NCI-H1417 treated with DMSO at 0.1 percent for 48 hours (cell line): ENCODE results near the gene PGAM5.
"Not testable (repeated sequence)": the region's sequence is repeated elsewhere in the genome, so short reads cannot be mapped to it uniquely, and the experiment has no call there.

Source experiments
- DNase-seq: peaks from one replicate; lab custom pipeline; 2025; lab: John Stamatoyannopoulos, UW

Gene PGAM5

DNA sequence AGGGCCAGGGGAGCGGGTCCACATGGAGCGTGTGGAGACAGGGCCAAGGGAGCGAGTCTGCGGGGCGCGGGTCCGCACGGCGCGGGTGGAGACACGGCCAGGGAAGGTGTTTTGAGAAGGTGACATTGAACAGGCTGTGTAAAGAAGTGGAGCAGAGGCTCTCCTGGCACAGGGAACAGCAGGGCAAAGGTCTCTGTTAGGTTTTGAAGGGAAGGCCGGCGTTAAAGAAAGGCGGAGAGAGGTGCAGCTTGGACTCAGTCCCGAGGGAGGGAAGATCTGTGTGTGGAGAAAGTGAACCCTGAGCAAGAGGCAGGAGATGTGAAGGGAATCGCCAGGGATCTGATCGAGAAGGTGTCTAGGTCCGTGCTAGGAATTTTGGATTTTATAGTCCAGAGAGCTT, 21.4 kb upstream of the PGAM5 start:
- DNase-seq = no peak

DNA sequence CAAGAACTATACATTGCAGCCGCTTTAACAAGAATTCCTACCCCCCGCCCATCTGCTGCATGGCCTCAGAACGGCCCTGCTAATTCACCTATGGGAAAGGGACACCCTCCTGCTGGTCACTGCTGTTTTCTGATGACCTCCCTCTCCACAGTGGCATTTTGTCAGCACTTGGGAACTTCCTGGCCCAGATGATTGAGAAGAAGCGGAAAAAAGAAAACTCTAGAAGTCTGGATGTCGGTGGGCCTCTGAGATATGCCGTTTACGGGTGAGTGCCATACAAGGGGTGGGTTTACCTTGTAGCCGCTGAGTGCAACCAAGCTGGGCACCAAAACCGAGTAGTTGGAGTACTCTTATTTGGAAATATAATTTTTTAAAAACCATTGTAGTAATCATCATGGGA, 20.5 kb upstream of the PGAM5 start:
- no peak for DNase-seq

DNA sequence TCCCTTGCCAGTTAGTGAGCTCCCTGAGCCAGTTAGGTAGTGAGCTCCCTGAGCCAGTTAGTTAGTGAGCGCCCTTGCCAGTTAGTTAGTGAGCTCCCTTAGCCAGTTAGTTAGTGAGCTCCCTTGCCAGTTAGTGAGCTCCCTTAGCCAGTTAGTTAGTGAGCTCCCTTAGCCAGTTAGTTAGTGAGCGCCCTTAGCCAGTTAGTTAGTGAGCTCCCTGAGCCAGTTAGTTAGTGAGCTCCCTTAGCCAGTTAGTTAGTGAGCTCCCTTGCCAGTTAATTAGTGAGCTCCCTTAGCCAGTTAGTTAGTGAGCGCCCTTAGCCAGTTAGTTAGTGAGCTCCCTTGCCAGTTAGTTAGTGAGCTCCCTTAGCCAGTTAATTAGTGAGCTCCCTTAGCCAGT, 18.6 kb upstream of the PGAM5 start:
- DNase-seq = not testable (repeated sequence)

DNA sequence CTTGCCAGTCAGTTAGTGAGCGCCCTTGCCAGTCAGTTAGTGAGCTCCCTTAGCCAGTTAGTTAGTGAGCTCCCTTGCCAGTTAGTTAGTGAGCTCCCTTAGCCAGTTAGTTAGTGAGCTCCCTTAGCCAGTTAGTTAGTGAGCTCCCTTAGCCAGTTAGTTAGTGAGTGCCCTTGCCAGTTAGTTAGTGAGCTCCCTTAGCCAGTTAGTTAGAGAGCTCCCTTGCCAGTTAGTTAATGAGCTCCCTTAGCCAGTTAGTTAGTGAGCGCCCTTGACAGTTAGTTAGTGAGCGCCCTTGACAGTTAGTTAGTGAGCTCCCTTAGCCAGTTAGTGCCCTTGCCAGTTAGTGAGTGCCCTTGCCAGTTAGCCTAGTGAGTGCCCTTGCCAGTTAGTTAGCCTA, 15.8 kb upstream of the PGAM5 start:
- DNase-seq = not testable (repeated sequence)

DNA sequence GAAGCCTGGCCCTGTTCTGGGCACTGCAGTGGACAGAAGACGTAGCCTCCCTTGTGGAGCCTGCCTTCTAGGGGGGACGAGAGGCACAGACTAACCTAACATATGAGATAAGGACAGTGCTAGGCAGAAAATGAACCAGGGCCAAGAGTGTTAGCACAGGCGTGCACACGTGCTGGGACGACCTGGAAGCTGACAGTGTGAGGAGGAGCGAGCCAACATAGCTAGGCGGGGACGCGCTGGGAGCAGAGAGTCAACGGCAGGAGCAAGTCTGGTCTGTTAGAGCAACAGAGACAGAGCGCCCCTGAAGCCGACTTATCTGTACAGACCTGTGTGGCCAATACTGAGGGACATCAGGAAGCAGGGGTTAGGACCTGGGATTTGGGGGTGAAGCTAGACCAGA, 15.2 kb upstream of the PGAM5 start:
- no peak for DNase-seq

DNA sequence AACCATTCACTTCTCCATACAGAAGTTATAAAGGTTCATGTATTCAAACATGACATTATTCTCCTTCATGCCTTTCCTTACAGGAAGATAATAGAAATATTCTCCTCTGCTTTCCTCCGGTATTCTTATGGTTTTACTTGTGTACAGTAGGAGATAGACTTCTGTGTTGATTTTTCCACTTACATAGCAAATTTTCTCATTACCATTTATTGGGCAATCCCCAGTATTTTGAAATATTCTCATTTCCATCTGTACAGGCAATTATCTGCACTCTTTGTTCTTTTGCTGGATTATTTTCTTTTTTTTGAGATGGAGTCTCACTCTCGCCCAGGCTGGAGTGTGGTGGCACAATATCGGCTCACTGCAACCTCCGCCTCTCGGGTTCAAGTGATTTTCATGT, 12.3 kb upstream of the PGAM5 start:
- no peak for DNase-seq

DNA sequence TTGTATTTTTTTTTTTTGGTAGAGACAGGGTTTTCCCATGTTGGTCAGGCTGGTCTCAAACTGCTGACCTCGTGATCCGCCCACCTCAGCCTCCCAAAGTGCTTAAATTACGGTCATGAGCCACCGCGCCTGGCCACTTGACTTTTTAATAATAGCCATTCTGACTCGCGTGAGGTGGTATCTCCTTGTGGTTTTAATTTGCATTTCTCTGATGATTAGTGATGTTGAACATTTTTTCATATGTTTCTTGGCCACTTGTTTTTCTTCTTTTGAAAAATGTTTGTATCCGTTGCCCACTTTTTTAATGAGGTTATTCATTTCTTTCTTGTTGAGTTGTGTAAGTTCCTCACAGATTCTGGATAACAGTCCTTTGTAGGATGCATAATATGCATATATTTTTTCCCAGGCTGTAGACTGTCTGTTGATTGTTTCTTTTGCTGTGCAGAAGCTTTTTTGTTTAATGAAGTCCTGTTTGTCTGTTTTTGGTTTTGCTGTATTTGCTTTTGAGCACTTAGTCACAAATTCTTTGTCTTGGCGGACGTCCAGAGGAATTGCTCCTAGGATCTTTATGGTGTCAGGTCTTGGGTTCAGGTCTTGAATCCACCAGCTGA, 10.3 kb upstream of the PGAM5 start:
- no peak for DNase-seq

DNA sequence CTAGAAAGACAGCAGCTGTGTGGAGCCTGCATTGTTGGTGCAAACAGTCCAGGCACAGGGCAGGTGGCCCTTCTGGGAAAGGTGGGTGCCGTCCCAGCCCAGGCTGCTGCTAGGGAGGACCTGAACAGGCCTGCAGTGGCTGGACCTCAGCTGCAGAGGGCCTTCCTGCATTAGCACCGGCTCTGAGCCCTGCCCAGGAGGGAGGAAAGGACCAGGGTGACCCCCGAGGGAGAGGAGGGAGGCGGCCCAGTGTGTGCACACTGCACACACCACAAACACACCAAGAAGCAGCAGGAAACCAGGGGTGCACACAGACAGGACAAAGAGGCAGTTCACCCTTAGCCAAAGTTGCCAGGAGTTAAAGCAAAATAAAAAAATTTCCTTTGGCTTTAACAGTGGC, 8.0 kb upstream of the PGAM5 start:
- no peak for DNase-seq

DNA sequence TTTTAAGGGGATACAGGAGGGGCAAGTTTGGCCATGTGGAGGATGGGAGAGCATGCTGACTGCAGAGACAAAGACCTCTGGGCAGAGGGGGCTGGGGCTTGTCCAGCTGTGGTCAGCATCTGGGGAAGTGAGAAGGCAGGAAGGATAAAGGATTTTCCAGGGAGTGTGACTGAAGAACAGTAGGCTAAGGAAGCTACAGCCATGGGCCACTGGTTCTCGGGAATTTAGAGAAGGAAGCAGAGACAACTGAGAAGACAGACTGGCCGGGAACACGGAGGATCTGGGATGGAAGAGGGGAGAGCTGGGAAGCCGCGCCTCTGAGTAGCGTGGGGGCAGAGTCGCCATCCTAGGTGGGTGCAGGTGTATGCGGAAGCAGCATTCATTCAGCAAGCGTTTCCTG, 7.0 kb upstream of the PGAM5 start:
- DNase-seq = no peak

DNA sequence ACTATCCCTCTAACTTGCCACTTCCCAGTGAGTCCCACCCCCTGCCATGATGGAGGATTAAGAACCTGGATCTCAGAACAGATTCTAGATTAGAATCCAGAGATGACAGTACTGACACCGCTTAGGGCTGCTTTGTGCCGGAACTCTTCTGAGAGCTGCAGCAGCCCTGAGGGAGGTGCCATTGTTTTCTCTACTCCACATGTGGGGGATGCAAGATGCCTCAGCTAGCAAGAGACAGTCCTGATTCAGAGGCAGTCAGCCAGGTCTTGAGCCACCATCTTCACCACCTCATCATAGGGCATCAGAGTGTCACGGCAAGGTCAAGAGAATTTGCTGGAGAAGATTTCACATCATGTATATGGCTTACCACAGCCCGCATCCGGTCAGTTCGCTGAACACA, 3.4 kb upstream of the PGAM5 start:
- no peak for DNase-seq

DNA sequence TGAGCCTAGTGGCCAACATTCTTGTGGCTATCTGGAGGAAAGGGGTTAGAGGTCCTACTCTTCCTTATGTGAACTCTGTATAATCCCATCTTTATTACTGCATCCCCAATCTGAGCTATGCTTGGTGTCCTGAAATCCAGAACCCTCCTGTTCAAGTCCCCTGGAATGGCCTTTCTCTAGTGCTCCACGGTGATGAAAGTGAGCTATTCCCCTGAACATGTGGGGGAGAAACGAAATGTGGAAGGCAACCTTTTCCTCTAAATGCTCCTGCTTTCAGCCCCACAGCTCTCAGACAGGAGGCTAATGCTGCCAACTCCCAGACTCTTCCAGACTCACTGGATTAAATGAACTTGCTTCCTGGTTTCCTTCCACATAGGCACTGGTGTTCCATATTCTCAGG, 2.5 kb upstream of the PGAM5 start:
- no peak for DNase-seq

DNA sequence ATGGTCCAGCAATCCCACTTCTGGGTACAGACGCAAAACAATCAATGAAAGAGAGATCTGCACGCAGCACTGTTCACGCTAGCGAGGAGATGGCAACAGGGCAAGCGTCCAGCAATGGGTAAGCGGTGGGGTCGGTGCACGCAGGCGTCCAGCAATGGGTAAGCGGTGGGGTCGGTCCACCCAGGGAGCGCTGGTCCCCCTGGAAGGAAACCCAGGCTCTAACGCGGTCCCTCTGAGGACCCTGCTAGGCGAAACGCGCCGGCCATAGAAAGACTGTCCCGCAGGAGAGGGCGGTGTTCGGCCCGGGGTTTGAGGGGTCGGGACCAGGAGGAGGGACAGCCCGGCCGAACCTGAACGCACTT, 618 bp upstream of the PGAM5 start:
- no peak for DNase-seq

DNA sequence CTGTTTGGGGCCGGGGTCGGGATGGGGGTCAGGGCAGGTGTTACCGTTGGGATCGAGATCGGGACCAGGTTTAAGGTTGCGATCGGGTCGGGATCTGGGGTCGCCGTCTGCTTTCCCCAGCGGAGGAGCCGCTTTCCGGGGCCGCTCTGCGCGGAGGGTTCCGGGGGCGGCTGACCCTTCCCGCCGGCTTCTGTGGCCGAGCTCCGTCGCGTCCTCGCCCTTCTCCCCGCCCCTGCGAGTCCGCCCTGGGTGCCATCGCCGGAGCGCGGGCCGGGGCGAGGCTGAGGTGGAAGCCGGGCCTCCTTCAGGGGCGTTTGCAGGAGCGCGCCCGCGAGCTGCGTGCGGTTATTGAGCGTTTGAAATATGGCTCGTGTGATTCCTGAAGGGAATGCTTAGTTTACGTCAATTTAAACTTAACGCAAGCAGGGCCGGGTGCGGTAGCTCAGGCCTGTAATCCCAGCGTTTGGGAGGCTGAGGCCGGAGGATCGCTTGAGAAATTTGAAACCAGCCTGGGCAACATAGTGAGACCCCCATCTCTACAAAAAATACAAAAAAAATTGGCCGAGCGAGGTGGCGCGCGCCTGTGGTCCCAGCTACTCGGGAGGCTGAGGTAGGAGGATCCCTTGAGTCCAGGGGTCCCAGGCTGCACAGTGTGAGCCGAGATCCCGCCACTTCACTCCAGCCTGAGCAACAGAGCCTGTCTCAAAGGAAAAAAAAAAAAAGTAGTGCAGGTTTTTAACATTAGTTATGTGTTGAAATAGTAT, 620 bp downstream of the PGAM5 start:
- no peak for DNase-seq

DNA sequence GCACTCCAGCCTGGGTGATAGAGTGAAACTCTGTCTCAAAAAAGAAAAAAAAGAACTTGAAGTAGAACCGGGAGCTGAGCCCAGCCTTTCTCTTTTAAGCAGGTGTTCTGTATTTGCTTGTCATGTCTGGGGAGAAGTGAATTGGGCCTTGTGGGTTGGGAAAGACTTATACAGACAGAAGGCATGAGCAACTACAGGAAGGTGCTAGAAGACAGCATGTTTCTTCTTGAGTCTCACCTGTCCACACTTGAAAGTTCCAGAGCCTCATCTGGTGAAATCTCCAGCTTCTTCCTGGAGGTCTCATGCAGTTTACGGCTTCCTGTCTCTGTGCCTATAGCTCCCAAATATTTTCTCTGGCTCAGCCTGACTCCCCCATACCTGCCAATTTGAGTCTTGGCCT, 2.5 kb downstream of the PGAM5 start:
- no peak for DNase-seq

DNA sequence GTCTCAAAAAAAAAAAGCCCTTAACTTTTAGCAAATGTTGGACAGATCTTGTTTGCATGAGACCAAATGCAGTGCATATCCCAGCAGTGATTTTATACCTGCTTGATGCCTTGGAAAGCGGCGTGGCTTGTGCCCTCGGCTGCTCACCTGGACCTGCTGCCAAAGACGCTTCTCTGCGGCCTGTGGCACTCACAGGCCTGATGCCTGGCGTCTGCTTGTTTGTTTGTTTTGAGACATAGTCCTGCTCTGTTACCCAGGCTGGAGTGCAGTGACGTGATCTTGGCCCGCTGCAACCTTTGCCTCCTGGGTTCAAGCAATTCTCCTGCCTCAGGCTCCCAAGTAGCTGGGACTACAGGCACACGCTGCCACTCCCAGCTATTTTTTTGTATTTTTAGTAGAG, 5.2 kb downstream of the PGAM5 start:
- no peak for DNase-seq

DNA sequence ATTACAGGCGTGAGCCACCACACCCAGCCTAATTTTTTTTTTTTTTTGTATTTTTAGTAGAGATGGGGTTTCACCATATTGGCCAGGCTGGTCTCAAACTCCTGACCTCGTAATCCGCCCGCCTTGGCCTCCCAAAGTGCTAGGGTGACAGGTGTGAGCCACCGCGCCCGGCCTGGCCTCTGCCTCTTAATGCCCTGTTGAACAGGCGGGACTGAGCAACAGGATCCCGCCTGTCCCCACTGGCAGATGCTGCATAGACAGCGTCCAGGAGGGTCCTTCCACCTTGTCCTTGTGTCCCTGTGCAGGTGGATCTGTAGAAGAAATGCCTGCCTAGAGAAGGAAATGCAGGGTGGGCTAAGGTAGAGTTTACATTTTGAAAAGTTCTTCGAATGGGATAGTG, 5.7 kb downstream of the PGAM5 start:
- DNase-seq = no peak

DNA sequence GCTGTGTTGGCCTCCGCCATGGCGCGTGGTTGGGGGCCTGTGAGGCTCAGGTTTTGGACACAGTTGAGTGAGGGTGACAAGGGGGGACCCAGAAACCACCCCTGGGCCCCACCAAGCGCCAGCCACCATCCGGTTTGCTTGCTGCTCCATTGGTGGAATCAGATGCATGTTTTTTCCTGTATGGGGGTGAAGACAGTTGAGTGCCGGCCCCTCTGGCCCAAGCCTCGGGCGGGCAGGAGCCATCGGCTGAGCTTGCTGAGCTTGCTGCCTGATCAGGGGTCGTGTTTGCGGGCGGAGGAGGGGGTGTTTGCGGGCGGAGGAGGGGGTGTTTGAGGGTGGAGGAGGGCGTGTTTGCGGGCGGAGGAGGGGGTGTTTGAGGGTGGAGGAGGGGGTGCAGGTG, 6.4 kb downstream of the PGAM5 start:
- DNase-seq = no peak

DNA sequence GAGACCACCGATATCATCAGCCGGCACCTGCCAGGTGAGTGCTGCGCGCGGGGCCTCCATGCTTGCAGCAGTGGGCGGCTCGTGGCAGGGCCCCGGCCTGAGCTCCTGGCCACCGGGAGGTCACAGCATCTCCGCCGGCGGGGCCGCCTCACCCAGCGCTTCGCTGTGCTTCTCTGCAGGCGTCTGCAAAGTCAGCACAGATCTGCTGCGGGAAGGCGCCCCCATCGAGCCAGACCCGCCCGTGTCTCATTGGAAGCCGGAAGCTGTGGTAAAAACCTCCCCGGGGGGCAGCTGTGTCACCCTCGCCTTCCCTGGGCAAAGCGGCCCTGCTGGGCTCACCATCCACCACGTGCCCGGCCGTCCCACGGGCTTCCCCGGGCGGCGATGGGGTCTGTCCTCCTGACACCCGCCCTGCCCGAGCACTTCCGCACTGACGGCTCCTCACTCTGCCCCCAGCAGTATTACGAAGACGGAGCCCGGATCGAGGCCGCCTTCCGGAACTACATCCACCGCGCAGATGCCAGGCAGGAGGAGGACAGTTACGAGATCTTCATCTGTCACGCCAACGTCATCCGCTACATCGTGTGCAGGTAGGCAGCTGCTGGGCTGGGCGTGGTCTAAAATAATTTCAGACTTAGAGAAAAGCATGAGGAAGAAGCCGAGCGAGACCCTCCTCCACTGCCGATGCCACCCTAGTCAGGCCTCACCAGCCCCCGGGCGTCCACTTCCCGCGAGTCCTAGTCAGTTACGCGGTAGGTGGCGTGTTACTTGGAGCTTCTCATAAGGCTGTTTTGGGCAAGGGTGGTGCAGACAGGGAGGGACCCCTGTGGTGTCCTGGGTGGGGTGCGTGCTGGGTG, 7.1 kb downstream of the PGAM5 start:
- DNase-seq = no peak

DNA sequence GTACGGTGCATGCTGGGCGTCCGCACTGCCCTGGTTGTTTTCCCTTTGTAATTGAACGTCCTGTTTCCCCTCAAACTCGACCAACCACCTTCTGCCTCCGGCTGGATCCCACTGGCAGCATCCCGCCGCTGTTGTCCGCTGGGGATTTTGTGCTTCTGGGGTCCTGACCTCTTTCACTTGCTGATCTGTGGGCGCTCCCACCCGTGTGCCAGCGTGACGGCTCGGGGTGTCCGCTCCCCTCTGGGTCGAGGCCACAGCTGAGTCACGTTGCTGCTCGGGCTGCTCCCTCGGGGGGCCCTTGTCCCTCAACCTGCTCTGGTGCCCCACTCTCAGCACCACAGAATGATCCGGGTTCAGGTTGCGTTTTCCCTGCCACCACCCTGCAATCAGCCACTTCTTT, 8.0 kb downstream of the PGAM5 start:
- DNase-seq = no peak

DNA sequence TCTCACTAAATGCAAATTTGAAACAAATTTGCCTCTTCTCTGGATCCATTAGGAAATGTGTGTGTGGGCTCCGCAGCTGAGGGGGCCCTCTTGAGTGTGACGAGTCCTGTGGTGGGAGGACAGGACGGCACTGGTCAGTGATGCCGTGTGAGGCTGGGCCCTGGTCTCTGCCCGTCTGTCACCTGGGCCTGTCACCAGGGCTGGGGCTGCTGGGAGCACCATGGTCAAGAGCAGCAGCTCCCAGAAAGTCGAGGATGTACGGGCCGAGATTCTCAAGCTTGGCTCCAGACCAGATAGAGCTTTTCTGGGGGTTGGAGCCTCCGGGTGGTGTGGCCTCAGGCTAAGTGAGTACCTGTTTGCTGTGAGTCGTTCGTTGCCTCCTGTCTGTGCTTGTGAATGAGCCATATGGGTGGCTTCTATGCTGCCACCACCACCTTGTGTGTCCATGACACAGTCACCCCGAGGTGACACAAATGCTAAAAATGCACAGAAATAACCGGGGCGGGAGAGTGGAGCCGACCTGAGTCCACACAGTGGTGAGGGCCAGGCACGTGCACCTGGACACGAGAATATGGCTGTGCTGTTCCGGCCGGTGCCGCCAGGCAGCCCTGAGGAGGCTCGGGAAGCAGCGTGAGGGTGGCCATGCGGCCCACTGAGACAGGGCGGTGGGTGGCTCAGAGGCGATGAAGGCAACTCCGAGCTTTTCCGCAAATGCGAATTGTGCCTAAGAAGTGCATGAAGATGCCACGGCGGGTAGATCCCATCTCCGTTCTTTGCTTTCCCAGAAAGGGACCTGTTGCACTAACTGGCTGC, 8.7 kb downstream of the PGAM5 start:
- DNase-seq = no peak

DNA sequence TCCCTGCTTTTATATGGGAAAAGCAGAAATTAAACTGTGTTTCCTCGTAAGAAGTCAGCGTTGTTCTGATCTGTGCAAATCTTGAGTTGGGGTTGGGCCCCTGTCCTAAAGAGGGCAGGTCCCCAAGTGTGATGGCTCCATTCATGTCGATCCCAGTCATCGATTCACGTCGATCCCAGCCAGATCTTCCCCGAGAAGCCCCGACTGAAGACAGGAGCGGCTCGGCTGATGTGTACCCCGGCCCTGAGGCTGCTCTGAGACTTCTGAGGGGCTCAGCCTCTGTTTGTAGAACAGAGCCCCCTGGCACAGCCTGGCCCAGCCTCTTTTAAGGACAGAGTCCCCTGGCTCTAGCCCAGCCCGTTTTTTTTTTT, 9.3 kb downstream of the PGAM5 start:
- no peak for DNase-seq

DNA sequence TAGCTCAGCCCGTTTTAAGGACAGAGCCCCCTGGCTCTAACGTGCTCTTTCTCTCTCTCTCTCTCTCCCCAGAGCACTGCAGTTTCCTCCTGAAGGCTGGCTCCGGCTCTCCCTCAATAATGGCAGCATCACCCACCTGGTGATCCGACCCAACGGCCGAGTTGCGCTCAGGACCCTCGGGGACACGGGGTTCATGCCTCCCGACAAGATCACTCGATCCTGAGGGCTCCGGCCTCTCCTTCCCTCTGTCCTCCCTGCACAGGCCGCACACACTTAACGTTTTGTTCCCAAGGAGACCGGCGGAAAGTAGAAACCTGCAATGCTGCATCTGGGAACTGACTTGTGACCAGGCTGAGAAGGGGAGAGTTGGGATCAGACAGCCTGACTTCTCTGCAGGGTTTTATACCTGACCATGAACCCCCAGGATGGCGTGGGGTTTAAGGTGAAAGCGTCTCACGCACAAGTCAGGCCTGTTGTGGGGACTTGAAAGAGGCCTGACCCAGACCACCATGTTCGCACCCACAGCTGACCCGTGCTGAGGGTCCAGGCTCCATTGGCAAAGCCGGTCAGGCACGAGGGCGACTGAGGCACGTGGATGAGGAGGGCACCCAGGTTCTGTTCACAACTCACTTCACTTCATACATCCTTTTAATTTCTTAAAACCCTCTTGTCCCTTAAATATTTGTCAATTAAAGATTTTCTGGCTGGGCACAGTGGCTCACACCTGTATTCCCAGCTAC, 10.1 kb downstream of the PGAM5 start:
- no peak for DNase-seq
